Body of pancreas (tissue), 4 donors: ENCODE results near the gene GORASP2. TPM values are rescaled to one million over a fixed set of nuclear protein-coding genes. Genes with fewer than 3 reads are reported as not detected.

Experiments
- ATAC-seq: fragments of 150-250 bp; one replicate; pipeline ENCODE4 v1.9.1; 2016
- DNase-seq, 4 donors: peaks; one replicate each; pipeline ENCODE4 v3.0.0-alpha.2; 2019
- H3K27ac ChIP-seq, 4 donors: fragments of 200-600 bp; sonication (generic); 1 replicate in 3 of 4; 2 replicates in 1 of 4; pipeline versions ENCODE4 v1.5.1 to v1.6.1; 2016 to 2019; ENCODE audit warnings: mild to moderate bottlenecking in 1 of 4, mixed read lengths in 1 of 4, moderate library complexity in 1 of 4
- H3K27me3 ChIP-seq, 2 donors: fragments of 200-600 bp; sonication (generic); one replicate each; pipeline ENCODE4 v1.6.0; 2016; ENCODE audit warnings: mild to moderate bottlenecking in 1 of 2
- H3K36me3 ChIP-seq, 2 donors: fragments of 200-600 bp; sonication (generic); replicated peaks in 1 of 2; 2 replicates each; pipeline ENCODE4 v1.5.1; 2016; ENCODE audit warnings: low read depth in 2 of 2; ENCODE audit not compliant: insufficient read depth in 1 of 2
- H3K4me1 ChIP-seq: fragments of 200-600 bp; sonication (generic); one replicate; pipeline ENCODE4 v1.6.0; 2016
- H3K4me3 ChIP-seq, 2 donors: fragments of 200-600 bp; sonication (generic); 1 replicate in 1 of 2; 2 replicates in 1 of 2; pipeline ENCODE4 v1.5.1; 2016 to 2019
- H3K9me3 ChIP-seq, 3 donors: fragments of 200-600 bp; sonication (generic); 1 replicate in 2 of 3; 2 replicates in 1 of 3; pipeline ENCODE4 v1.5.1; 2016
- CTCF ChIP-seq, 7 experiments: fragments of 450-650 bp in 4 of 7; fragments of 200-600 bp in 3 of 7; sonication (generic) in 3 of 7; IDR thresholded peaks; one replicate each; pipeline ENCODE4 v1.5.1; 2016 to 2019; ENCODE audit warnings: antibody characterized with exemption in 7 of 7
- POLR2A ChIP-seq, 3 donors: fragments of 450-650 bp; IDR thresholded peaks; one replicate each; pipeline ENCODE4 v1.6.1; 2016; ENCODE audit warnings: antibody characterized with exemption in 3 of 3, mild to moderate bottlenecking in 2 of 3
- WGBS, 2 donors: methylation state at CpG; one replicate each; pipeline ENCODE4 v1.1.5; 2017; 5-methylcytosine and 5-hydroxymethylcytosine counted together
- intact Hi-C: fragments of 100-400 bp; cut with DNase I; formaldehyde crosslinking; loops from one replicate; pipeline ENCODE4 v1.15.1; 2023
- total RNA-seq, 2 donors: library from RNA; depleted of rRNA; stranded (reverse); fragments of >200 nt; gene quantifications; one replicate each; pipeline ENCODE4 v1.1.0, GENCODE V29; 2016

Gene GORASP2
- total RNA-seq, 2 donors from 2014 or later, result 44.4 to 65.6 TPM

GRCh38 chr2:170922634-170923494 lies 6.2 kb upstream of the GORASP2 start:
- Histone ChIP-seq H3K4me3 (no peak overlapping the region), H3K4me1 (peaks cover 1% of the 10 kb centered on the region), H3K9me3 (peaks cover 0 to 5% (median 0%) of the 10 kb centered on the region in 3 donors), H3K27me3 (no peaks in the 10 kb centered on the region), H3K36me3 (no peaks in the 10 kb centered on the region), H3K27ac (no peak overlapping the region)
- DNase-seq (no peak), ATAC-seq (no peak)
- intact Hi-C loops, result no loop called here
- 69 to 80% methylated on average over 1 to 8 of the region's 8 CpGs for WGBS, 2 donors
- TF ChIP-seq CTCF (IDR thresholded peaks at IDR 0.05), result no peak

GRCh38 chr2:170923799-170924198 lies 5.3 kb upstream of the GORASP2 start:
- H3K27me3 ChIP-seq, result no peaks in the 10 kb centered on the region
- intact Hi-C loops, result no loop called here
- H3K9me3 ChIP-seq, result no peaks in the 10 kb centered on the region

GRCh38 chr2:170924969-170925368 lies 4.1 kb upstream of the GORASP2 start:
- Histone ChIP-seq H3K27ac (no peak overlapping the region), H3K36me3 (no peaks in the 10 kb centered on the region), H3K4me1 (peaks cover 8% of the 10 kb centered on the region), H3K4me3 (no peak overlapping the region), H3K27me3 (no peaks in the 10 kb centered on the region), H3K9me3 (no peaks in the 10 kb centered on the region)
- intact Hi-C loops, result no loop called here
- no peak for ATAC-seq
- no peak for TF ChIP-seq CTCF (IDR thresholded peaks at IDR 0.05)
- TF ChIP-seq POLR2A (IDR thresholded peaks at IDR 0.05), result no peak
- no peak for DNase-seq

More at GRCh38 chr2:170923799-170924198, 5.3 kb upstream of the GORASP2 start:
- ATAC-seq (no peak), DNase-seq (no peak)
- no peak overlapping the region for H3K4me3 ChIP-seq
- WGBS, 2 donors, result 70 to 83% methylated on average over 1 of the region's 1 CpG
- TF ChIP-seq POLR2A (IDR thresholded peaks at IDR 0.05) (no peak), CTCF (IDR thresholded peaks at IDR 0.05) (no peak)
- no peak overlapping the region for H3K27ac ChIP-seq
- H3K4me1 ChIP-seq, result peaks cover 8% of the 10 kb centered on the region
- H3K36me3 ChIP-seq, result no peaks in the 10 kb centered on the region

GRCh38 chr2:170925923-170926322 lies 3.1 kb upstream of the GORASP2 start:
- no peak overlapping the region for H3K4me3 ChIP-seq
- H3K4me1 ChIP-seq, result peaks cover 9% of the 10 kb centered on the region
- H3K36me3 ChIP-seq, result no peaks in the 10 kb centered on the region
- H3K9me3 ChIP-seq, result no peaks in the 10 kb centered on the region
- intact Hi-C loops, result no loop called here
- 54 to 59% methylated on average over 3 of the region's 3 CpGs for WGBS, 2 donors
- ATAC-seq, result no peak
- no peak for DNase-seq
- no peak overlapping the region for H3K27ac ChIP-seq
- TF ChIP-seq CTCF (IDR thresholded peaks at IDR 0.05), result no peak
- no peak for TF ChIP-seq POLR2A (IDR thresholded peaks at IDR 0.05)
- H3K27me3 ChIP-seq, result no peaks in the 10 kb centered on the region
